ENCODE data around the gene ZNF335. TPM values are rescaled to one million over a fixed set of nuclear protein-coding genes. Genes with fewer than 3 reads are reported as not detected.

The ZNF335 gene
- total RNA-seq, 1 donor from 2014 or later, result 31.6 TPM

DNA sequence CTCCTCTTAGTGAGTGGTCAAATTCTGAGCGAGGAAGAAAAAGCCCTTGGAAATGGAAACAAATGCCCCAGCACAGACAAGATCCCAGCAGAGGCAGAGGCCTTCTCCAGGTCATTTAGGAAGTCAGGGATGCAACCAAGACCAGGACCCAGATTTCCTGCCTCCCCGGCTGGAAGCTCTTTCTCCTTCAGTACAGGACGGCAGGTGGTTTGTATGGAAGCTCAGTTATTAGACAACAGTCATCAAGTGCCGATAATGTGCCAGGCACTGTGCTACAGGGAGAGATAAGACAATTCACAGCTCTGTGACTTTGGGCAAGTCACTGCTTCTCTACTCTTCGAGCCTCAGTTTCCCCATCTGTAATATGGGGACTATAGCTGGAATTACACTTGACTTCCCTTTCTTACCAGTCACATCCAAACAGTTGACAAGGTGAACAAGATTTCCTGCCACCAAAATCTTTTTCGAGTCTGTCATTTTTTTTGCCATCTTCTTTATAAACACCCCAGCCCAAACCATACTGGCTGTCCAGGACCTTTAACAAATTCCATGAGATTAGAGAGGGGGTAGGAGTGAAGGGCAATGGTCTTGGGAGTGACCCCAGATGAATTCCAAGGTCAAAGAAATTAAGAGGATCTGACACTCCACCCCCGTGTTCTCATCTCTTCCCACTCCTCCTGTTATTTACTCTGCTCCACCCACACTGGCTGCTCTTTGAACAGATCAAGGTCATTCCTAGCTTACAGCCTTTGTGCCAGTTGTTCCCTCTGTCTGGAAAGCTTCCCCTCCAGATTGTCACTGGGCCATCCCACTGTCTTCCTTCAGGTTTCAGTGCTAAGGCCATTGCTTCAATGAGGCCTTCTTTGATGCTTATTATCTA, 42.8 kb upstream of the ZNF335 start:
- DNase-seq (ENCODE audit: low spot score in 2 of 2, unreplicated experiment in 2 of 2), result no peak
- TF ChIP-seq, protein P1, sequence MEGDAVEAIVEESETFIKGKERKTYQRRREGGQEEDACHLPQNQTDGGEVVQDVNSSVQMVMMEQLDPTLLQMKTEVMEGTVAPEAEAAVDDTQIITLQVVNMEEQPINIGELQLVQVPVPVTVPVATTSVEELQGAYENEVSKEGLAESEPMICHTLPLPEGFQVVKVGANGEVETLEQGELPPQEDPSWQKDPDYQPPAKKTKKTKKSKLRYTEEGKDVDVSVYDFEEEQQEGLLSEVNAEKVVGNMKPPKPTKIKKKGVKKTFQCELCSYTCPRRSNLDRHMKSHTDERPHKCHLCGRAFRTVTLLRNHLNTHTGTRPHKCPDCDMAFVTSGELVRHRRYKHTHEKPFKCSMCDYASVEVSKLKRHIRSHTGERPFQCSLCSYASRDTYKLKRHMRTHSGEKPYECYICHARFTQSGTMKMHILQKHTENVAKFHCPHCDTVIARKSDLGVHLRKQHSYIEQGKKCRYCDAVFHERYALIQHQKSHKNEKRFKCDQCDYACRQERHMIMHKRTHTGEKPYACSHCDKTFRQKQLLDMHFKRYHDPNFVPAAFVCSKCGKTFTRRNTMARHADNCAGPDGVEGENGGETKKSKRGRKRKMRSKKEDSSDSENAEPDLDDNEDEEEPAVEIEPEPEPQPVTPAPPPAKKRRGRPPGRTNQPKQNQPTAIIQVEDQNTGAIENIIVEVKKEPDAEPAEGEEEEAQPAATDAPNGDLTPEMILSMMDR (IDR thresholded peaks at IDR 0.05; ENCODE audit: unreplicated experiment), result no peak
- Mint-ChIP-seq H3K27ac (no peak overlapping the region), H3K9me3 (peaks cover 5% of the 10 kb centered on the region), H3K36me3 (no peaks in the 10 kb centered on the region), H3K27me3 (ENCODE audit: low read depth) (peaks cover 46% of the 10 kb centered on the region), H3K4me1 (peaks cover 4% of the 10 kb centered on the region), H3K4me3 (no peak overlapping the region)

DNA sequence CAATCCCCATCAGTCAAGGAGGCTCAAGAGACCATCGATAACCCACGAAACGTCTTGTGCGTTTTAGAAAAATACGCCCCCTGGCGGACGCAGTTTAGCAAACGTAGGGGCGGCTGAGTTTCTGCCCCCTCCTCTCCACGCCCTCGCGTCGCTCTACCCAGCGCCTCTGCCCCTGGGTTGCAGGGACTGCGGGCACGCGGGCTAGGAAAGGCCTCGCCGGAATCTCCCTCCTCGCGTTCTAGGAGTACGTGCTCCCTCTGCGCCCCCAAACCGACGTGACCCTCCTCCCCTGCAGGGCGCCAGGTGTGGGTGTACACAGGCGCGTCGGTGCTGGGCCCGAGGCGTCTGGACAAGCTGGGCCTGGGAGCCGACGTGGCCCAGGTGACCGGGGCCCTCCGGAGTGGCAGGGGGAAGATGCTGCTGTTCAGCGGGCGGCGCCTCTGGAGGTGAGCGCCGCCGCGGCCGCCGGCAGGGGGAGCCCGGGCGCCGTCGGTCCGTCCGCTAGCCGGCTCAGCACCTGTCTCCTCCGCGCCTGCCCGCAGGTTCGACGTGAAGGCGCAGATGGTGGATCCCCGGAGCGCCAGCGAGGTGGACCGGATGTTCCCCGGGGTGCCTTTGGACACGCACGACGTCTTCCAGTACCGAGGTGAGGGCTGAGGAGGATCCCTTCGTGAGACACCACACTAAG, 42.0 kb upstream of the ZNF335 start:
- TF ChIP-seq, protein P1 (IDR thresholded peaks at IDR 0.05; ENCODE audit: unreplicated experiment), result peak; percentile 93
- DNase-seq (ENCODE audit: low spot score in 2 of 2, unreplicated experiment in 2 of 2), result peak in 1 of 2 experiments; percentile 67
- no peak overlapping the region for H3K27ac Mint-ChIP-seq
- peaks cover 5% of the 10 kb centered on the region for H3K9me3 Mint-ChIP-seq
- H3K27me3 Mint-ChIP-seq (ENCODE audit: low read depth), result peaks cover 53% of the 10 kb centered on the region
- peak overlapping the region; percentile 30 for H3K4me3 Mint-ChIP-seq
- peaks cover 4% of the 10 kb centered on the region for H3K4me1 Mint-ChIP-seq
- no peaks in the 10 kb centered on the region for H3K36me3 Mint-ChIP-seq

DNA sequence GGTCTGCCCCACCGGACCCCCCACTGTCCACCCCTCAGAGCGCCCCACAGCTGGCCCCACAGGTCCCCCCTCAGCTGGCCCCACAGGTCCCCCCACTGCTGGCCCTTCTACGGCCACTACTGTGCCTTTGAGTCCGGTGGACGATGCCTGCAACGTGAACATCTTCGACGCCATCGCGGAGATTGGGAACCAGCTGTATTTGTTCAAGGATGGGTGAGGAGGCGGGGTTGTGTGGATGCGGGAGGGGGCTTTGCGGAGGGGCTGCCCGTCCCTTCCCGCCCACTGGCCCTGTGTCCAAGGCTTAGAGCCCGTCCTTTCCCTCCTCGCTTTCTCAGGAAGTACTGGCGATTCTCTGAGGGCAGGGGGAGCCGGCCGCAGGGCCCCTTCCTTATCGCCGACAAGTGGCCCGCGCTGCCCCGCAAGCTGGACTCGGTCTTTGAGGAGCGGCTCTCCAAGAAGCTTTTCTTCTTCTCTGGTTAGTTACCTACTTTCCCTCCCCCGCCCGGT, 41.4 kb upstream of the ZNF335 start:
- TF ChIP-seq, protein P1 (IDR thresholded peaks at IDR 0.05; ENCODE audit: unreplicated experiment), result no peak
- no peak overlapping the region for H3K27ac Mint-ChIP-seq
- H3K36me3 Mint-ChIP-seq, result no peaks in the 10 kb centered on the region
- H3K4me3 Mint-ChIP-seq, result no peak overlapping the region
- H3K9me3 Mint-ChIP-seq, result peaks cover 5% of the 10 kb centered on the region
- H3K27me3 Mint-ChIP-seq (ENCODE audit: low read depth), result peaks cover 53% of the 10 kb centered on the region
- peaks cover 4% of the 10 kb centered on the region for H3K4me1 Mint-ChIP-seq
- DNase-seq (ENCODE audit: low spot score in 2 of 2, unreplicated experiment in 2 of 2), result no peak

DNA sequence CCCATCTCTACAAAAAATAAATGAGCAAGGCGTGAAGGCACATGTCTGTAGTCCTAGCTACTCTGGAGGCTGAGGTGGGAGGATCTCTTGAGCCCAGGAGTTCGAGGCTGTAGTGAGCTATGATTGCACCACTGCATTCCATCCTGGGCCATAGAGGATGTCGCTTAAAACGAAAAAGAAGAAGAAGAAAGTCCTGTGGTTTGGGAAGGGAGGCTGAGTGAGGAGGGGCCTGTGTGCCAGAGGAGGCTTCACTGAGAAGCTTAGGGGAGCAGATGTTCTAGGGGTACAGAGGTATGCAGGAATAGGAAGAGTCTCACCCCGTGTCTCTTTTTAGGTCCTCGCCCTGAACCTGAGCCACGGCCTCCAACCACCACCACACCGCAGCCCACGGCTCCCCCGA, 40.9 kb upstream of the ZNF335 start:
- H3K27me3 Mint-ChIP-seq (ENCODE audit: low read depth), result peaks cover 55% of the 10 kb centered on the region
- H3K9me3 Mint-ChIP-seq, result peaks cover 5% of the 10 kb centered on the region
- TF ChIP-seq, protein P1 (IDR thresholded peaks at IDR 0.05; ENCODE audit: unreplicated experiment), result no peak
- H3K27ac Mint-ChIP-seq, result no peak overlapping the region
- no peaks in the 10 kb centered on the region for H3K36me3 Mint-ChIP-seq
- peaks cover 4% of the 10 kb centered on the region for H3K4me1 Mint-ChIP-seq
- no peak for DNase-seq (ENCODE audit: low spot score in 2 of 2, unreplicated experiment in 2 of 2)
- H3K4me3 Mint-ChIP-seq, result no peak overlapping the region

DNA sequence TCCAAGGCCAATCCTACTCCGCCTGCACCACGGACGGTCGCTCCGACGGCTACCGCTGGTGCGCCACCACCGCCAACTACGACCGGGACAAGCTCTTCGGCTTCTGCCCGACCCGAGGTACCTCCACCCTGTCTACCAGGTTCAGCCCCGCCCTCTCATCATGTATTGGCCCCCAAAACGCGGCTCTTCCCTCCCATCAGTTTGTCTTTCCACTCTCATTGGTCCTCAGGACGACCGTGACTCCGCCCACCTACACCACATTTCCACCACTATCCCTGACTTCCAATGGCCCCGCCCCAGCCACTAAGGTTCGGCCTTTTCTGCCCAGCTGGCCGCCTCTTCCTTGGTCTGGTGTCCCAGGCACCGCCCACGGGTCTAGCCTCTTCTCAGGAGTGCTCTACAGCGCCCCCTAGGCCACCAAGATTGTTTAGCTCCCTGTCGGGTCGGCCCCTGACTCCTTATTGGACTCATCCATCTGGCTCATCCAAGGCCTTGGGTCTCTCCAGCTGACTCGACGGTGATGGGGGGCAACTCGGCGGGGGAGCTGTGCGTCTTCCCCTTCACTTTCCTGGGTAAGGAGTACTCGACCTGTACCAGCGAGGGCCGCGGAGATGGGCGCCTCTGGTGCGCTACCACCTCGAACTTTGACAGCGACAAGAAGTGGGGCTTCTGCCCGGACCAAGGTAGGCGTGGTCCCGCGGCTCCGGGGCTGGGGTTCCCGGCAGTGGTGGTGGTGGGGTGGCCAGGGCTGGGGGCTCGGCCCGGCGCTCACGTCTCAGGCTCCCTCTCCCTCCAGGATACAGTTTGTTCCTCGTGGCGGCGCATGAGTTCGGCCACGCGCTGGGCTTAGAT, 39.9 kb upstream of the ZNF335 start:
- Mint-ChIP-seq H3K27ac (no peak overlapping the region), H3K4me1 (peaks cover 4% of the 10 kb centered on the region), H3K9me3 (peaks cover 5% of the 10 kb centered on the region), H3K36me3 (no peaks in the 10 kb centered on the region), H3K4me3 (no peak overlapping the region), H3K27me3 (ENCODE audit: low read depth) (peaks cover 57% of the 10 kb centered on the region)
- TF ChIP-seq, protein P1 (IDR thresholded peaks at IDR 0.05; ENCODE audit: unreplicated experiment), result no peak
- no peak for DNase-seq (ENCODE audit: low spot score in 2 of 2, unreplicated experiment in 2 of 2)

Data from mesothelial cell of epicardium (in vitro differentiated cells).